Measurements from ENCODE around the gene CBX4.

DNA sequence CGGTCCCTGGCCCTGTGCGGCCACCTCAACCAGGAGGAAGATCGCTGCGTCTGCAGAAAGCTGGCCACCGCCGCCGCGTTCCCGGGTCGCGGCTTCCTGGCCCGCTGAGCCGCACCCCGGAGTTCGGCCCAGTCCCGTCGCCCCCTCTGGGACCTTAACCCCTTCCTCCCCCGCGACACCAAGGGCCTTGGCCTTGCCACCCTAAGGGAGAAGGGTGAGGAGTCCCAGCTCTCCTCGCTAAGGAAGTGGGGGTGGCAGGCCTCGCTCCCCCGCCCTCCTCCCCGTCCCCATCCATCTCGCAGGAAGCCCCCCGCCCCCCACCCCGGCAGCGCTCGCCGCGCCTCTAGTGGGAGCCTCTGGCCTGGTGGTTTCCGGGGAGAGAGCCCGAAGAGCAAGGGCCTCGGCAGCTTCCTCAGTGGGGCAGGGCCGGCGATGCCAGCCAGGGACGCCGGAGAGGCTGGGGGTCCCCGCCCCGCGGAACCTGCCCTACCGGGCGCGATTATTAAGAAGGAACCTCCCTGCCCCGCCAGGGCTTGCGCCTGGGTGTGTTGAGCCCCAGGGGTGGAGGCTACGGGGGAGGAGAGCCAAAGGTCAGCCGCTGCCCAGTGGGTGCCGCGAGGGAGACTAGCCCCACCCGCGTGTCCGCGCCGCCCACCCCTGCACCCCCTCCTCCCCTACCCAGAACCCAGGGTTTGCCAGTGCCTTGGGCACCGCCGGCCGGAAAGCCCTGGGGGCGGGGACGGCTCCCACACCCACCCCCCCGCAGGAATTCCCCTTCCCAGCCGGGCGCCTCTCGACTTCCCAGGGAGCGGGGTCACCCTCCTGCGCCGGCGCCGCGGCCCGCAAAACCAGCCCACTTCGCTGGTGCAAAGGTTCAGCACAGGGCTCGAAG is 6.8 kb downstream of the CBX4 start:
- TF ChIP-seq CTCF (IDR thresholded peaks at IDR 0.05) (no peak), EZH2 (IDR thresholded peaks at IDR 0.05) (peak; percentile 71), EZH2phosphoT487 (IDR thresholded peaks at IDR 0.05) (no peak)
